Measurements from ENCODE around the gene AASDHPPT.

The AASDHPPT gene

DNA sequence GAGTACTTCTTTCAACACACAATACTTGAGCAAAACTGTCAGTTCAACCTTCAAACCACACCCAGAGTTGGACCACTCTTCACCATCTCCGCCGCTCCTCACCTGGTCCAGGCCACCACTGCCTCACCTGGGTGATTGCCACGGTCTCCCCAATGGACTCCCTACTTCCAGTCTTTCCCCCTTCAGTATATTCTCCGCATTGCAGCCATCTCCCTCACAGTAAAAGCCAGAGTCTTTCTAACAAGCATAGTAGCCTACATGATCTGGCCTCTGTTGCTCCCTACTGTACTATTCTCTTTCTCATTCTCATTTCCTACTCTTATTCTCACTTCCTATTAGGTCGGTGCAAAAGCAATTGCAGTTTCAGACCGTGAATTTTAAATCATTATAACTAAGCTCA, 28.5 kb downstream of the AASDHPPT start:
- H4K20me1 ChIP-seq (ENCODE audit: insufficient read depth, low read length, poor library complexity, severe bottlenecking): no peaks in the 10 kb centered on the region
- no peaks in the 10 kb centered on the region for H3K27me3 ChIP-seq (ENCODE audit: insufficient read depth, low read length, poor library complexity, severe bottlenecking)
- no peak overlapping the region for H3K4me3 ChIP-seq (ENCODE audit: low read length, poor library complexity, severe bottlenecking)
- no peaks in the 10 kb centered on the region for H3K9me2 ChIP-seq (replicated peaks; ENCODE audit: low read depth, low read length)
- no peaks in the 10 kb centered on the region for H3K36me3 ChIP-seq (ENCODE audit: insufficient read depth, low read length)
- no peaks in the 10 kb centered on the region for H3F3A ChIP-seq (ENCODE audit: low read depth)
- no peak overlapping the region for H3K4me2 ChIP-seq (ENCODE audit: low read depth, low read length, poor library complexity, severe bottlenecking)
- no peak overlapping the region for H3K9ac ChIP-seq (ENCODE audit: low read depth, low read length, poor library complexity, severe bottlenecking)
- no peaks in the 10 kb centered on the region for H3K4me1 ChIP-seq (ENCODE audit: insufficient read depth, low read length, poor library complexity, severe bottlenecking)
- no peaks in the 10 kb centered on the region for H3K79me2 ChIP-seq (ENCODE audit: insufficient read depth, low read length)
- TF ChIP-seq CTCF (conservative IDR thresholded peaks at IDR 0.05; ENCODE audit: low read length) (no peak), EZH2phosphoT487 (IDR thresholded peaks at IDR 0.05; ENCODE audit: borderline replicate concordance) (no peak)
- H3K9me3 ChIP-seq (ENCODE audit: insufficient read depth, low read depth, low read length): no peaks in the 10 kb centered on the region
- no peak overlapping the region for H2AFZ ChIP-seq (ENCODE audit: low read length)

DNA sequence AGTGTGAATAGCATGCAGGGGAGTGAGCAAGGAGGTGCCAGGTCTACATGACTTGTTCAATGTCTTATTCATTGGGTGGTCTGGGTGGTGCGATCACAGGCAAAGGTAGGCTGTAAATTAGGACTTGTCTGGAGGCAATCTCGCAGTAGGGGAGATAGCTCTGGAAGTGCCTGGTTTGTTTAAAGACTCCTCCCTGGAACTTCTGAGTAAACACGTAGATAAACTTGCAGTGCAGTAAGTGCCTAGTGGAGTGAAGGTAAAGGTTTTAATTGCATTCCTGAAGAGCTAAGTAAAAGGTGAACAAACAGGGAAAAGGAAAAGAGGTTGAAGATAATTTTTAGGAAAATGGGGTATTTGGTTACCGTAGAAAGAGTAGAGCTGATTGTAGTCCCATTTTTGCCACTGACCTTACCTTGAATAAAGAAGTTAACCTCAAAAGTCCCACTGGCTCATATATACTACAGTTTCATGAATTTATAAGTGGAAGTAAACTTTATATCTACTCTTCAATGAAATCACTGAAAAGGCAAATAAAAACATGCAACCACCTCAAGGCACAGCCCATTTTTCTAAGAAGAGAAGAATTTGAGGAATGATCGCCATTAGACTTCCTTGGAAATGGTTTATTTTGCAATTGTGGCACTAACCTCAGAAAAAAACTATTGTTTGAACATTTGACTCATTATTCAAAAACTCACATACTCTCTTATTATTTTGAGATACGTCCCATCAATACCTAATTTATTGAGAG, 44.3 kb downstream of the AASDHPPT start:
- TF ChIP-seq EZH2phosphoT487 (IDR thresholded peaks at IDR 0.05; ENCODE audit: borderline replicate concordance) (no peak), CTCF (conservative IDR thresholded peaks at IDR 0.05; ENCODE audit: low read length) (no peak)
- Histone ChIP-seq H3K4me1 (ENCODE audit: insufficient read depth, low read length, poor library complexity, severe bottlenecking) (no peaks in the 10 kb centered on the region), H2AFZ (ENCODE audit: low read length) (no peak overlapping the region), H3K4me2 (ENCODE audit: low read depth, low read length, poor library complexity, severe bottlenecking) (no peak overlapping the region), H3K79me2 (ENCODE audit: insufficient read depth, low read length) (no peaks in the 10 kb centered on the region), H3K9ac (ENCODE audit: low read depth, low read length, poor library complexity, severe bottlenecking) (no peak overlapping the region), H3F3A (ENCODE audit: low read depth) (no peaks in the 10 kb centered on the region), H4K20me1 (ENCODE audit: insufficient read depth, low read length, poor library complexity, severe bottlenecking) (no peaks in the 10 kb centered on the region), H3K36me3 (ENCODE audit: insufficient read depth, low read length) (no peaks in the 10 kb centered on the region), H3K9me3 (ENCODE audit: insufficient read depth, low read depth, low read length) (no peaks in the 10 kb centered on the region), H3K27me3 (ENCODE audit: insufficient read depth, low read length, poor library complexity, severe bottlenecking) (no peaks in the 10 kb centered on the region), H3K9me2 (replicated peaks; ENCODE audit: low read depth, low read length) (no peaks in the 10 kb centered on the region), H3K4me3 (ENCODE audit: low read length, poor library complexity, severe bottlenecking) (no peak overlapping the region)

GRCh38 chr11:106127604-106128003, 50.1 kb downstream of the AASDHPPT start:
- H3F3A ChIP-seq (ENCODE audit: low read depth): no peaks in the 10 kb centered on the region
- no peaks in the 10 kb centered on the region for H3K79me2 ChIP-seq (ENCODE audit: insufficient read depth, low read length)
- TF ChIP-seq EZH2phosphoT487 (IDR thresholded peaks at IDR 0.05; ENCODE audit: borderline replicate concordance) (no peak), CTCF (conservative IDR thresholded peaks at IDR 0.05; ENCODE audit: low read length) (no peak)
- no peak overlapping the region for H2AFZ ChIP-seq (ENCODE audit: low read length)
- H3K36me3 ChIP-seq (ENCODE audit: insufficient read depth, low read length): no peaks in the 10 kb centered on the region
- no peaks in the 10 kb centered on the region for H3K9me3 ChIP-seq (ENCODE audit: insufficient read depth, low read depth, low read length)
- H3K4me2 ChIP-seq (ENCODE audit: low read depth, low read length, poor library complexity, severe bottlenecking): no peak overlapping the region
- no peaks in the 10 kb centered on the region for H3K9me2 ChIP-seq (replicated peaks; ENCODE audit: low read depth, low read length)
- no peak overlapping the region for H3K4me3 ChIP-seq (ENCODE audit: low read length, poor library complexity, severe bottlenecking)
- no peak overlapping the region for H3K9ac ChIP-seq (ENCODE audit: low read depth, low read length, poor library complexity, severe bottlenecking)
- H3K4me1 ChIP-seq (ENCODE audit: insufficient read depth, low read length, poor library complexity, severe bottlenecking): peaks cover 8% of the 10 kb centered on the region
- H3K27me3 ChIP-seq (ENCODE audit: insufficient read depth, low read length, poor library complexity, severe bottlenecking): no peaks in the 10 kb centered on the region
- H4K20me1 ChIP-seq (ENCODE audit: insufficient read depth, low read length, poor library complexity, severe bottlenecking): no peaks in the 10 kb centered on the region
